HG03060 (cell line): Measurements from ENCODE around the gene ERI3.

Source experiments
- ATAC-seq: cut with Tn5 transposase; IDR thresholded peaks from one replicate; pipeline ENCODE4 v1.9.1; 2021; ENCODE audit warnings: low read depth, moderate number of reproducible peaks; ENCODE audit not compliant: unreplicated experiment

ERI3 gene

DNA sequence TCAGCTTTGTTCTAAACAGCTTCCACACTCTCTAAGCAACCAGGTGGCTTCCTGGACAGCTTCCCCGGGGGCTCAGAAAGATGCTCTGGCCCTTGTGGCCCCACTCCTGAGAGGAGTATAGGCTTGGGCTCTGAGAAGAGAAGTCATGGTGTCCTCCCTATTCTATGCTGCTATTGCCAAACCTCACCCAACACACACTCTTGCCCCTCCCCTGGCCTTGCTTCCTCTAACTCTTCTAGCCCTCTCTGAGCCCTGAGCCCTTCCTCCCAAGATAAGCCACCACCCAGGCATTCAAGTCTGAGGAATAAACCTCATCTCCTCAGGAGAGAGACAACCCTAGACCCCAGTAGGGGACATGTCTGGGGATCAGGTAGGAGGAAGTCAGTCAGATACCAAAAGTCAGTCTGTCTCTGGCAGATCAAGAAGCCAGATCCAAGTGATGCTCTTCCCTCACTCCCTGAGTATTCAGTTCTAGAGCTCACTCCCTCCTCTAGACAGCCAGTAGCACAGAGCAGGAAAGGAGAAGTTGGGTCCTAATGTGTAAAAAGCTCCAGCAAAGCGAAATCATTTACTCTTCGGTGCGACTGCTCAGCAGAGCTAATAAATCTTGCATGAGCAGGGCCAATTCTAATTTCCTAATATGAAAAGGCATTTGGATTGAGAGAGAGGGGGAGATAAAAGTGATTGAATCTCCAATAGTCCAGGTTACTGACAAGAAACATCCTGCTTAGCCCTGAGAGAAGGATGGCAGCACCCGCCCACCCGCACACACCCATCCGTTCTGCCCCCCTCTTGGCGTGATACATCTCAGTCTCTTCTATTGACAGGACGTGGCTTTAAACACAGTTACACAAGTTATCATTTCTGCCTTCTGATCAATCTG is 91.2 kb downstream of the ERI3 start:
- no peak for ATAC-seq

DNA sequence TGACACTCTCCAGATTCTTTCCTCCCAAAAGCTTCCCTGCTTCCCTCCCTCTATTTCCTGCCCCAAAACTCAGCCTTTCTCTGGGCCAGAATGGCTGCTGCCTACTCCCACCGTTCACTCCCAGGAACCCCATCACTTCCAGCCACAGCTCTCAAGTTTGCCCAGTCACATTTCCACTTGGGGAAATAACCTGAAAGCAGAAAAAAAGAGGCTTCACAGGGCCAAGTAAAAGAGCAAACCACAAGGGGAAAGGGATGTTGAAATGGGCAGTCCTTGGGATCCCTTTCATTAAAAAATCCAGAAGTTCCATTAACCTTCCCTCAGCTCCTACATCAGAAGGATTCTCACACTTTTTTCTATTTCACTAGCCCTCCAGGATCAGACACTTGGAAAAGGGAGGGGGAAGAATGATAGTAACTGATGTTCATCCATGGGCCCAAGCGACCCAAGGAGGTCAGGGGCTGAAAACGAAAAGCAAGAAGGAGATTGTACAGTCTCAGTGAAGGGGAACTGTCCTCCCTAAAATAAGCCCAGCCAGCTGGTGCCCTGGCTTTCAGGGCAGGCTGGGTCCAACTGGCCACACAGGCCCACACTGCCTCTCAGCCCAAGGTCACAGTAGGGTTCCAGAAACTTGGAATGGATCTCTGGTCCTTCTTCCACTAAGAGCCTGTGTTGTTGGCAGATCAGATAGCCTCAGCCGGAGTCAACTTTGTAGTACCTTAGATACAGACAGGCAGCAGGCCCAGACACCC is 92.1 kb downstream of the ERI3 start:
- ATAC-seq: no peak

DNA sequence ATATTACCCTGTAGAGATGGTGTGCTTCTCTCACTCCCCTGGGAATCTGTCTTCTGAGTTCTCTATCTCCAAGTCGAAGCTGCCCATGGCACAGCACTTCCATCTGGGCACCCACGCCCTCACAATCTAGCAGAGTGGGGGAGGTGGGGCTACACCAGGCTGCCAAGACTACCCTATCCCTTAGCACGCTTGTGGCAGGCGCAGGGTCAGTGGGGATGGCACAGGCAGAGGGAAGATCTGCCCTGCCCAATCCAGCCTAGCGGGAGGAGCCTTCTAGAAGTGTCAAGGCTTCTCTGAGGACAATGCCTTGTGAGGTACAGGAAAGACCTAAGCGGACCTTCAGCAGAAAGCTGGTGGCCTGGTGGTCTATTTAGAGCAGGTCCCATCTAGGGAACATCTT is 92.6 kb downstream of the ERI3 start:
- ATAC-seq: no peak

DNA sequence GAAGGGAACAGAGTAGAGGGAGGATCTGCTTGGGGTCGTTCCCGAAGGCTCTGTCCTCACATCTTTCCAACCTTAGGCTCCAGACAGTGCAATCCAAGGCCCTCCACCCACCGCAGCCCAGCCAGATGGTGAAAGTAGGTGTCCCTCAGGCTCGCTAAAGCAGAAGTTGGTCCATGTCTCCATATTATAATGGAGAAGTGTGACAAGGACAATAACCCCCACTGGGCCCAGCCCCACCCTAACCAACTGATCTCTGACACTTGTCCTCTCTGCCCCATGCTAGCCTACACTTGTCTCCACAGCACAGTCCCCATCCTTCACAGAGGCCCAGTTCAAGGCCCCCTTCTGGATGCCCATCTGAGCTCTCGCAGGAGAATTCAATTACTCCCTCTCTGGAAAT is 93.1 kb downstream of the ERI3 start:
- ATAC-seq: no peak

DNA sequence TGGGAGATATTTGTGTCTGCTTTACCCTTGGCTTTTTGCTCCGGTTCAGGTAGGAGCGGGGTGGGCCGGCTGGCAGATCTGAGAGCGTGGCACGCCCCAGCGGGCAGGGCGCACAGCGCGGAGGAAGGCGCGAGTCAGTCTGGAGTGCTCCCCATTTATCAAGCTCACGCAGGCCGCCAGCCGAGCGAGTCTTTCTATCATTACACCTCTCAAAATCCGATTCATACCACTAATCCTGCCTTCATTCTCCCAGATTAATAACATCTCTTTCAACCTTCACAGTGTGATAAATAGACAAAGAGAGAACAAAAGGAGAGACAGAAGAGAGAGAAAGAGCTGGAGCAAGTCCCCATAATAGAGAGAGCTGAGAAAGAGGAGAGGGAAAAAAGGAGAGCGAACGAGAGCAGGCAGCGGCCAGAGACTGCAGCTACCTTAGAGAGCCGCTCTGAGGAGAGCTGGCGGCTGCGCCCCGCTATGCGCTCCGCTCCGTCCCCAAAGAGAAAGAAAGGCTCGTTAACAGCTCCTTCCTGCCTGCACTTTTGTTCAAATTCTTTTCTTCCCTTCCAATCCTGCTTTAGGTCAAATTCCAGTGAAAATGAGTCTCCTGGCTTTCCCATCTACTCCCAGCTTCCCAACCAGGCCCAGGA is 93.8 kb downstream of the ERI3 start:
- no peak for ATAC-seq

DNA sequence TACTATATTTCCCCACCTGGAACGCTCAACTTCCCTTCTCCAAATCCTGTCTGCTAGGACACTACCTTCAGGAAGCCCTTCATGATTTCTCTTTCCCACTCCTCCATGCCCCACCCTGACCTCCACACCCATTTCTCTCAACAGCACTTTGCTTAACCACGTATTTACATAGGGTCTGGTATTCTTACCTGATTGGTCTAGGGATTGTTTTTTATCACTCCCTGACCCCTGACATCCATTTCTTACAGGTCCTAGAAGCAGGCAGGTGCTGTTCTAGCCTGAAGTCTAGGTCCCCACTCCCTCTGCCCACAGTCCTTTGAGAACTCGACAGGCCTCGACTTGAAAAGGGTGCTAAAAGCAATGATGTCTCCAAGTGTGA is 94.3 kb downstream of the ERI3 start:
- no peak for ATAC-seq

DNA sequence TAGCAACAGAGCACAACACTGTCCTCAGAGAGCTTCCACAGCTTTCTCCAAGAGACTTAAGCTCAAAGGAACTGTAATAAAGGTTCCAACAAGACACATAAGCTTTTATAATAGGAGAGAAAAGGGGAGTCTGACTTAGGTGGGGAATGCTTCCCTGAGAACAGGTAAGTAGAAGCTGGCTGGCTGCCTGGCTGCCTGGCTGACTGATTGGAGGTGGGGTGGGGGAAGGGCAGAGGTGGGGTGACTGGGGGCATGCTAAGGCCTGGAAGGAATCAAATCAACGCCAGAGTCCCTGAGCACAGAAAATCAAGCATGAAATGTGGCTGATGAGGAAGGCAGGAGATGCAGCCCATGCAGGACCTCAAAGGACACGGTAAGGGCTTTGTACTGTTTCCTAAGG is 96.0 kb downstream of the ERI3 start:
- no peak for ATAC-seq

DNA sequence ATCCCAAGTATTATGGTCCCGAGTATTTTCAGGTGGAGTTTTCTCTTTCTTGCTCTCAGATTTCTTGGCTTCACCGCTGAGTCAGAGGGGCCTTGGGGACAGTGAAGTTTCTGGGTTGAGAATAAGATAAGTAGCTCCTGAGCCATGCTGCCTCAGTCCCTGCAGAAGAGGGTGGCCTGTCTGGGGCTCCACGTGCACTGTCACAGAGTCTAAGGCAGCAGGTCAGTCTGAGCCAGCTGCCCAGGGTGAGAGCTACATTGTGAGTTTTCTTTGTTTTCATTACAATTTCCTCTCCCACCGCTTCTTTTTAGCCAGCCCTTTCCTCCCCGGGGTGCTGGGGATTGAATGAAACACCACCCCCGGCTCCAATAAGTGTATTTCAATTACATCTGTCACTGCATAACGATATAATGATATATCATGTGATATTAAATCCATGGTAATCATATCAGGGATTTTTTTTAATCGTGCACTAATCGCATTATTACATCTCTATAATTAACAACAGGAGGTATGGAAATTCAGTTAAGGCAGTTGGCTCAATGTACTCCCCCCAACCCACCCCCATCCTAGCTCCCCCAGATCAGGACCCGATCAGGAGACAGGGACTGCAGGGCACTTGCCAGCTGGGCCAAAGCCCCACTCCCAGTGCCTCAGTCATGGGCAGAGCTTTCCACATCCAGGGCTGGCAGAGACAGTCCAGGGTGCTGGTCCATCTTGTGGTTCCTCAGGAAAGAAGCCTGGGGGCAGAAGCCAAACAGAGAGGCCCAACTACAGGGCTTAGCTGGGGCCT is 98.1 kb downstream of the ERI3 start:
- ATAC-seq: no peak

DNA sequence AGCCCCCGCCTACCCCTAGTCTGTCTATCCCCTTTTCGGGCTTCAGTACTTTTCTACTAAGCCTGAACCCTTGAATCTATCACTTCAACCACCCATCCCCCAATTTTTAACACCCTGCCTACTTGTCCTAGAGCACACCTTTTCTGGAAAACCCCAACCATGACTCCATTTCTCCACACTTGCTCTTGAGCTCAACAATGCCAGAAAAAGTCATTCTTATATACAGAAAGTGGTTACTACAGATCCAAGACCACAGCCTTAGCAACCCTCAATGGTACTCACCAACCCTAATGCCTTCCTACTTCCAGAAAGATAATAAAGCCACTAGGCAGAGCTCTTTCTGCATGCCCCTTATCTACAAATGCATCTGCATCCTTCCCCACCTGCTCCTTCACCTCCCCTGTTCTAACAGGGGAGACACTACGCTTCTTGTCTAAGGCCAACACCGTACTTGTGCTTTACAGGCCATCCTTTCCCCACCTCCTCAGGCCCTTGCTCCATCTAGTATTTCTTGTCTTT is 100.6 kb downstream of the ERI3 start:
- ATAC-seq: no peak

DNA sequence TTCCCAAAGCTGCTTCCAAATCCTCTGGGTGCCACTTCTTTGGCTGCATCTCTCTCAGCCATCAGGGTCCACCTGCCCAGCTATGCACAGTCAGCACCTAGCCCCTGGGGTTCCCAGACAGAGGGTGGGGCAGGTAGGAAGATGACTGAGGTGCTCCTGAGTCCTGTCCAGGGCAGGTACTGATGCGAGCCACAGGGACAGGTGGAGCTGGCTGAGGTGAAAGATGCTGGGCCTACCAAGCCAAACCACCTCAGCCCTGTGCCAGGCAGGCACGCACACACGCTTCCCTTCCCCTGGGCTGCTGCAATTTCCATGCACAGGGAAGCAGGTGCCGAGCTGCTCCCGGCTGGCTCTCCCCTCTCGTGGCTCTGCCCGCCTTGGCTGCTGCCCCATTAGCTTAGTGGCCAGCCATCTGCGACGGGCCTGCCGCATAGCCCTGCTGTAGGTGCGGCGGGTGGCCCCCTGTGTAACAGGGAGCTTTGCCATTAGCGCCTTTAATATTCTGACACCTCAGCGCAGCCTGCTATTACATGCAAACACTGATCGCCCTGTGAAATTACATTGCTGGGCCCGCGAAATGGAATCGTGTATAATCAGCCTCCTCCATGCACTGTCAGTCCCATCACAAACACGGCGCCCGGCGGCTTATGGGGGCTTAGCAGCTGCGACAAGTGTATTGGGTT is 102.9 kb downstream of the ERI3 start:
- no peak for ATAC-seq

DNA sequence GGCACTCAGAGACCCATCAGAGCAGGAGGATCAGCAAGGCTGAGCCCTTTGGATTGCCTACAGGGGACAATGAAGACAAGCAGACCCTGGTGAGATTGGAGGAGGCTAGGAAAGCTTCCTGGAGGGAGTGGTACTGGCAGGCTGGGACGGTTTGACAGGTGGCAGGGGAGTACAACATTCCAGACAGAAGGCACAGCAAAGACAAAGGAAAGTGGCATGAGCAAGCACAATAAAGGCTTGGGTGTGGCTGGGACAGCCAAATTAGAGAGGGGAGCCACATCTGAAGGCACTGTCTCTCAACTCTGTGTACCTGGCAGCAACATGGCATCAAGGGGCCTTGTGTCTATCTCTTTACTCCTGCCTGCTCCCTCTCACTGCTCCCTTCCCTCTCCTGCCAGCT is 103.6 kb downstream of the ERI3 start:
- ATAC-seq: no peak

DNA sequence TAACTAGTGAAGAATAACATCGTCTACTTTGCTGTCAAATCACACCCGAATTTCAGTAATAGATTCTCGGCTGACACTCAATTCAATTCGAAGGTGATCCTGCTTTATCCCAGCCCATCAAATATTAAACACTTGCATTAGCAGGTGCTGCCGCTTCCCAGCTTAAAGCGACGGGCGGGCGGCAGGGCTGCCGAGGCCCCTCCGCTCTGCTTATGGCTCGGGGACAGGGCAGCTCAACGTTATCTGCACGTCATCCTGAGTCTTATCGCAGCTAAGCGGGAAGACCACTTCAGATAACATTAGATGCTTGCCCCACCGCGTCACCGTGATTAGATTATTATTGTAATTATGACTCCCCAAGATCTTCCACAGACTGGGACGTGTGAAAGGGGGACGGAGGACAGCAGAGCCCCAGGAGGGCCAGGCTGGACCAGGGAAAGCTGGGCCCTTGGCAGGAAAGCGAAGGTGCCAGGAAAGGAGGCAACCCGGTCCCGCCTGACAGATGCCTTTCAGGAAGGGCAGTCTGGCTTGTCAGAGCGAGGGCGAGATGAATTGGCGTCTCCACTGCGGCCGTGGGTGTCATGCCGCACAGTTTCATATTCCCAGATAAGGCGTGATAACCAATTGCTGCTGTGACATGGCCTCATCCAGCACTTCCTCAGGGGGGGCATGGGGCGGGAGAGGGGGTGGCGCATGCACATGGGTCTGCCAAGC is 104.8 kb downstream of the ERI3 start:
- ATAC-seq: no peak

DNA sequence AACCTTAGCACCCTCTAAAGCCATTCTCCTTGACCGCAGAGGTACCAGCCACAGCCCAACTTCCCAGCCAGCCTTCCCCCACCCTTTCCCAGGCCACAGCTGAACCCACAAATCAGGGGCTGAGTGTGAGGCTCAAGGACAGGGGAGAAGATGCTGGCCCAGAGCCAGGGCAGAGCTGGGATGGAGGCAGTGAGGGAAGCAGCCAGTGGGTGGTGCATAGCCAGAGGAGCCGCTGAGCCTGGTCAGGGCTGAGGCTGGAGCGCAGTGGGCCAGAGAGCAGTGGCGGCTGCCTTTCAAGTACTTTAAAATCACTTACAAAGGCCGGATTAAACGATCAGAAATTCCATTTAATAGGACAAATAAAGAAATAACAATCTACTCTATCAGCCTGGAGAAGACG is 105.5 kb downstream of the ERI3 start:
- ATAC-seq: no peak

DNA sequence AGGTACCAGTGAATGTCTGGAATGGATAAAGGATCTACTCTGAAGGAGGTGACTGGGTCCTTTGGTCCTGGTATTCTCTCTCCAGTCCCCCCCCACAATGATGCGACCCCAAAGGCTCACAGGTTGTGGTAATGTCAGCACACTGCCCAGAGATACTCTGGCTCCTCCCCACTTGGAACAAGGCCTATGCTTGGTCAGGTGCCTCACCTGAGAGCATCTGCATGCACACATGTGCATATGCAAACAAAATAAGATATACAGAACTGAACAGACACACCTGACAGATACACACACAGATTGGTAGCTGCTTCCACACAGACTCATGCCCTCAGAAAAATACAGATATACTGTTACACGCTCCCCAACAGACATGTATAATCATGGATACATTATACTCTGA is 108.3 kb downstream of the ERI3 start:
- ATAC-seq: no peak

DNA sequence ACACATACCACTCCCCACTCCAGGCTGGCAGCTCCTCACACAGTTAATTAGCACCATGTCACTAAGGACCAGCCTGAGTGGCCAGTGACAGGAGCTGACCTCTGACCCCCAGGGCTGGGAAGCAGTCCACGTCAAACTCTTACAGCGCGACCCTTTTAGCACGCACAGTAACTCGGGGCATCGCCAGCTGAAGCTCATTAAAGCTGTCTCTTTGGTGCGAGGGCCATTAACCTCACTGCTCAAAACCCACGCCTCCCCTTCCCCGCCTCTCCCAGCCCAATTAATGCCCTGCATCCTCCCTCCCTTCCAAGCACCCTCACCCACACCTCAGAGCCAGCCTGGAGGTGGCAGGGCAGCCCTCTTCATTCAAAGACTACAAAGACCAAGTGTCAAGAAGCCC is 110.1 kb downstream of the ERI3 start:
- no peak for ATAC-seq

DNA sequence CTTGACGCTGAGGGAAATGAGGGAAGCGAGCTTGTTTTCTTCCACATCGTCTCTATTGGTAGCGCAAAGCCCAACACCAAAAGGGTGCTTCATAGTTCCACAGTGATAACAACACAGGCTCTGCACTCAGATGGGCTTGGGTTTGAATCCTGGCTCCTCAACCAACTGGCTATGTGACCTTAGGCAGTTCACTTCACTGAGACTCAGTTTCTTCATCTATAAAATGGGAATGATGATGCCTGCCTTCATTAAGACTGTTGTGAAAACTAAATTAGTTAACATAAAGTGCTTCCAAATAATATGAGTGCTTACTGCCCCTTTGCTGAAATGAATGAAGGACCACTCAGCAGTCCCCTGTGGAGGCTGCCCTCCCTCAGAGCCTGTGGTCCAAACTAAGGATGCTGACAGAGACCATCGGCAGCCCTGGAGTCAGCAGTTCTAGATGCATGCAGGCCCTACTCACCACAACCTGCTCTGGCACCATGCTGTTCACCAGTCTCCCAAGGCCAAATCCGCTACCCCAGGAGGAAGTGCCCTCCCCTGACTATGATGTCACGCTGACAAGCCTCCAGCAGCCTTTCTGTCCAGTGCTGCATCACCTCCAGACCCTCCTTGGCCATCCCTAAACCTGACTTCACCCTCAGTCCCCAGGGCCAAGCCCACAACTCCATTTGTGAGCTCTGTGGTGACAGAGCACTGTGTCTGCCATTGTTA is 111.1 kb downstream of the ERI3 start:
- no peak for ATAC-seq

DNA sequence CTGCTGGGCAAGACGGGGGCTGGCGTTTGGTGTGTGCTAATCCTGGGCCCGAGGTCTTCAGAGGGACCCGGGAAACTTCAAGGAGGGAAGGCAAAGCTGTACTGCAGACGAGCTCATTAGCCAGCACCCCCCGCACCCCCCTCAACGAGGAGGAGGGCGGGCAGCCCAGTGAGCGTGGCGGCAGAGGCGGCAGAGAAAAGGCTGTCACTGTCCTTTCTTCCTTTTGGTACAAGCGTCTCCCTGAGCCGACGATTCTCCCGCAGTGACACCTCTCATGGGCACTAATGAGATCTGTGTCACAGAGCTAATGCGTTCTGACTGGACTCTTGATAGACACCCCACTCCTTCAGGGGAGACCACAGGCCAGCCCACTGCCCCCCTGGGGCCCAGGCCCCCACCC is 112.3 kb downstream of the ERI3 start:
- ATAC-seq: no peak

DNA sequence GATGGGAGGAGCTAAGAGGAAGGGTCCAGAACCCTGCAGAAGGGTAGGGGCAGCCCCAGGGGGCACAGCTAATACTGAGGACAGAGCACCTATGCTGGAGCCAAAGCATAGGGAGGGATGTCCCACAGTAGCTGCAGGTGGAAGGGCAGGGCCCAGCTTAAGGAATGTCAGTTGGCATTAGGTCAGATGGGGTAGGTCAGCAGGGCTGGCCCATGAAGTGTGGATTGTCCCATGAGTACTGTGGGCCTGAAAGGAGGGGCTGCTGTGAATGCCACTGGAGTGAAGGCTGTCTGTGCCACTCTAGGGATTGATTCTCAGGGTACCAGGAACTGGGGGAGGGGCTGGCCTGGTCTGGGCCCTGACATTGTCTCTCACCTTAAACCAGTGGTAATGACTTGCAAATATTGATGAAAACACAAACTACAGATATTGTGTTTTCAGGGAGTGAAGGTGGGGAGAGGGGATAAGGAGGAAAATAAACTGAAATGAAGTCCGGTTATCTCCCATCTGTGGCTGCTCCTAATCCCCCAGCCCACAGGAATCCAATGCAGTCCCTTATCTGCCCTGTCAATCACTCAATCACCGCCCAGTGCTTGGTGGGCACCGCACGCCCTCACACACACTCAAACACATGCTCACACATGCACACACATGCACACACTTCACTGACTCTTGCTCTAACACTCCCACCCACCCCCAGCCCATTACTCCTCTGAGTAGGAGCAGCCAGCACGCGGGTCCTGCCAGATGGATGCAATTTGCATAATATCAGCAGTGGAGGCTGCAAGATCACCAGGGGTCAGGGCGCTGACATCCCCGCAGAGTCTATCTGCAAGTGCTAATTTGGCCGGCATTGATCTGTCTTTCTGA is 114.0 kb downstream of the ERI3 start:
- no peak for ATAC-seq
